ENCODE data around the gene MYDGF.
"Not testable (repeated sequence)": the region's sequence is repeated elsewhere in the genome, so short reads cannot be mapped to it uniquely, and the experiment has no call there.

The MYDGF gene

GRCh38 chr19:4669723-4670480 is at the start of gene MYDGF:
MYDGF (minus strand) TSS chr19:4670342; CDS start chr19:4670334, 8 bp downstream.
- DNase-seq = peak; percentile 93 to 95
- TF ChIP-seq POLR2A (IDR thresholded peaks at IDR 0.05; ENCODE audit: low read length) (peak; percentile 35), GATA1 (IDR thresholded peaks at IDR 0.05; ENCODE audit: low read depth, low read length) (no peak)

DNA sequence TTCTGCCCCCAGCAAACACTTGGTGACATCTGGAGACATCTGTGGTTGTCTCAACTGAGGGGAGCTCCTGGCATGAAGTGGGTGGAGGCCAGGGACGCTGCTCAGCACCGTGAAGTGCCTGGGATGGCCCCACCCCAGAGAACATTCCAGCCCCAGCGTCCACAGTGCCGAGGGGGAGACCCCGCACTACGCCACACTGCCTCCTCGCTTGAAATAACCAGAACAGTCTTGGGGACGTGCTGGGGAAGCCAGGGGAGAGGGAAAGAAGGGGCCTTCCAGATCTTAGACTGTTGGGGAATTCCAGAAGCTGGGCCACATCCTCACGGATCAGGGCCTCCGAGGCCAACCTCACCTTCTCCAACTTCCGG is 49.3 kb upstream of the MYDGF start:
- no peak for DNase-seq
- TF ChIP-seq POLR2A (IDR thresholded peaks at IDR 0.05; ENCODE audit: low read length) (no peak), GATA1 (IDR thresholded peaks at IDR 0.05; ENCODE audit: low read depth, low read length) (no peak)

DNA sequence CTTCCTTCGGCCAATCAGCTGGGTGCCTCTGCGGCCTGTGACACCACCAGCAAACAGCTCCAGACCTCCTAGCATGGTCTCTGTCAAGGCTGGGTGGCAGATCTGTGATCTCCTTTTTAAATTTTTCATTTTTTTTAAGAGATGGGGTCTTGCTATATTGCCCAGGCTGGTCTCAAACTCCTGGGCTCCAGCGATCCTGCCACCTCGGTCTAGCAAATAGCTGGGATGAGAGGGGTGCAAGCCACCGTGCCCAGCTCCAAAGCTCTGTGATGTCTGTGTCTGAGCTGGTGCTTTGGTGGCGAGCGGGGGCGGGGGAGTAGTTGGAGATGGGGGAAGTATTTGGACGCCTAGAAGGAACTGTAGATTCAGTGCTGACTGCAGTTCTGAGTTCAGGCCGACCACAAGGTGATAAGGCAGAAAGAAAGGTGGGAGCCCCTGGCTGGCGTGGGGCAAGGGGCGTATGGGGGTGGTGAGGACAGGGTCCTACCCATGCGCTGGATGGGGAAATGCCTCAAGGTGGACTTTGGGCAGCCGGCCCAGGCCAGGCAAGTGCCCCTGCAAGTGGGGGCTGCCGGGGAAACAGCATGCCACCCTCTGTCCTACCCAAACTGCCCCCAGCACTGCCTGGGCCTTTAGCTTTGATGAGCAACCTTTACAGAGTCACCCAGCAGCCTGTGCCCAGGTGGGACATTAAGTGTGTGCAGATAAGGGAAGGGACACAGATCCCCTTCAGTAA is 48.0 kb upstream of the MYDGF start:
- TF ChIP-seq POLR2A (IDR thresholded peaks at IDR 0.05; ENCODE audit: low read length) (no peak), GATA1 (IDR thresholded peaks at IDR 0.05; ENCODE audit: low read depth, low read length) (no peak)
- no peak for DNase-seq

GRCh38 chr19:4717191-4717965 is 47.2 kb upstream of the MYDGF start:
- DNase-seq = no peak
- TF ChIP-seq GATA1 (IDR thresholded peaks at IDR 0.05; ENCODE audit: low read depth, low read length) (no peak), POLR2A (IDR thresholded peaks at IDR 0.05; ENCODE audit: low read length) (no peak)

GRCh38 chr19:4715529-4716221 is 45.5 kb upstream of the MYDGF start:
- TF ChIP-seq GATA1 (IDR thresholded peaks at IDR 0.05; ENCODE audit: low read depth, low read length) = no peak
- no peak for TF ChIP-seq POLR2A (IDR thresholded peaks at IDR 0.05; ENCODE audit: low read length)
- no peak for DNase-seq

DNA sequence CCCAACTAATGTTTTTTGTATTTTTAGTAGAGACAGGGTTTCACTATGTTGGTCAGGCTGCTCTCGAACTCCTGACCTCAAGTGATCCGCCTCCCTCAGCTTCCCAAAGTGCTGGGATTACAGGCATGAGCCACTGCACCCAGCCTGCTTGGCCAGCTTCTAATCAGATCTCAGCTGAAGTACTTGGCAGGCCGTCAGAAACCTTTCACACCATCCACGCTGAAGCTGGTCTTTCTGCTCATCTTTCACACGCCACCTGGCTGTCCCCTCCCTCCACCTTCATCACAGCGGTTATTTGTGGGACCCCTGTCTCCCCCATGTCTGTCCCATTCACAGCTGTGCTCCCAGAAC is 45.0 kb upstream of the MYDGF start:
- DNase-seq = not testable (repeated sequence)

DNA sequence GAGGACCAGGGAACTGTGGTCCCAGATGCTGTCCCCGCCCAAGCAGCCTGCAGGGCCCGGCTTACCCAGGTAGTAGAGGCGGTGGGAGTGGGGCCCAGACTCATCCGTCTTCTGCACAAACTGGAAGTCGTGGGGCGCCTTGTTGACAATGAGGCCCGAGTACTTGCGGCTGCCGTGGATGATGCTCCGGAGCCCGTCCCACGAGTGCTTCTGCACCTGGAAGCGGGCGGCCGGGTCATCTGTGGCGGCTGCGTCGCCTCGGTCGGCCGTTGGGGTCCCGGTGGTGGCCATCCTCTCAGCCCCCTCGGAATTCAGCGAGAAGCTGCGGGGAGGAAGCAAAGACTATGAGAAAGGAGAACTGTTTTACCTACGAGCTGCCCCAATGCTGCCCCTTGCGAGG is 43.9 kb upstream of the MYDGF start:
- DNase-seq = no peak
- no peak for TF ChIP-seq POLR2A (IDR thresholded peaks at IDR 0.05; ENCODE audit: low read length)
- no peak for TF ChIP-seq GATA1 (IDR thresholded peaks at IDR 0.05; ENCODE audit: low read depth, low read length)

GRCh38 chr19:4713384-4713951 is 43.3 kb upstream of the MYDGF start:
- DNase-seq = no peak
- TF ChIP-seq GATA1 (IDR thresholded peaks at IDR 0.05; ENCODE audit: low read depth, low read length) (no peak), POLR2A (IDR thresholded peaks at IDR 0.05; ENCODE audit: low read length) (no peak)

DNA sequence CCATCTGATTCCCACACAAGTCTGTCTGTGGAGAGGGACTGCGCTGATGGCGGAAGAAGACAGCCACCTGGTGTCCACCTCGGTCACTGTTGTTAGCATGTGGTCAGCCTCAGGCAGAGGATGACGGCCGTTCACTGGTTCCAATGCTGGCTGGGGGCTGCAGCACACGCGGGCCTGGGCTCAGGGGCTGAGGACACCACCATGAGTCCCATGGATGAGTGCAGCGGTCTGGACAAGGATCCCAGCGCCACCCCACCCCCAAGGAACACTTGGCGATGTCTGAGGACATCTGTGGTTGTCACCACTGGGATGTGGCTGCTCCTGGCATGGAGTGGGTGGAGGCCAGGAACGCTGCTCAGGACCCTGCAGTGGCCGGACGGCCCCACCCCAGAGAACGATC is 42.6 kb upstream of the MYDGF start:
- TF ChIP-seq POLR2A (IDR thresholded peaks at IDR 0.05; ENCODE audit: low read length) (no peak), GATA1 (IDR thresholded peaks at IDR 0.05; ENCODE audit: low read depth, low read length) (no peak)
- DNase-seq = no peak

- TF ChIP-seq GATA1 (IDR thresholded peaks at IDR 0.05; ENCODE audit: low read depth, low read length) (no peak), POLR2A (IDR thresholded peaks at IDR 0.05; ENCODE audit: low read length) (no peak)
- DNase-seq = peak in 1 of 2 experiments; percentile 35
Measured at GRCh38 chr19:4711211-4711610, 41.1 kb upstream of the MYDGF start.

DNA sequence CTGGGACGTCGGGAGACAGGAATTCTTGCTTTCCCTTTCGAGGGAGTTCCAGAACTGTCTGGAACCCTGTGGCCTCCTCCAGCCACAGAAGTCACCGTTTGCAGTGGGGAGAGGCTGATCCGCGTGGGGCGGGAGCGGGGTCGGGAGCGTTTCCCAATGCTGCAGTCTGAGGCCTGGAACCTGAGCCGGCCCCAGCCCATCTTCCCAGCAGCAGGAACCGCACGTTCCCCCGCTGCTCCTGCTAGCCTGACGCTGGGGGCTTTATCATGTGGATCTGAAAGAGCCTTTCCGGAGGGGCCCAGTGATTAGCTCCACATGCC is 40.1 kb upstream of the MYDGF start:
- DNase-seq = no peak
- TF ChIP-seq POLR2A (IDR thresholded peaks at IDR 0.05; ENCODE audit: low read length) = no peak
- no peak for TF ChIP-seq GATA1 (IDR thresholded peaks at IDR 0.05; ENCODE audit: low read depth, low read length)

DNA sequence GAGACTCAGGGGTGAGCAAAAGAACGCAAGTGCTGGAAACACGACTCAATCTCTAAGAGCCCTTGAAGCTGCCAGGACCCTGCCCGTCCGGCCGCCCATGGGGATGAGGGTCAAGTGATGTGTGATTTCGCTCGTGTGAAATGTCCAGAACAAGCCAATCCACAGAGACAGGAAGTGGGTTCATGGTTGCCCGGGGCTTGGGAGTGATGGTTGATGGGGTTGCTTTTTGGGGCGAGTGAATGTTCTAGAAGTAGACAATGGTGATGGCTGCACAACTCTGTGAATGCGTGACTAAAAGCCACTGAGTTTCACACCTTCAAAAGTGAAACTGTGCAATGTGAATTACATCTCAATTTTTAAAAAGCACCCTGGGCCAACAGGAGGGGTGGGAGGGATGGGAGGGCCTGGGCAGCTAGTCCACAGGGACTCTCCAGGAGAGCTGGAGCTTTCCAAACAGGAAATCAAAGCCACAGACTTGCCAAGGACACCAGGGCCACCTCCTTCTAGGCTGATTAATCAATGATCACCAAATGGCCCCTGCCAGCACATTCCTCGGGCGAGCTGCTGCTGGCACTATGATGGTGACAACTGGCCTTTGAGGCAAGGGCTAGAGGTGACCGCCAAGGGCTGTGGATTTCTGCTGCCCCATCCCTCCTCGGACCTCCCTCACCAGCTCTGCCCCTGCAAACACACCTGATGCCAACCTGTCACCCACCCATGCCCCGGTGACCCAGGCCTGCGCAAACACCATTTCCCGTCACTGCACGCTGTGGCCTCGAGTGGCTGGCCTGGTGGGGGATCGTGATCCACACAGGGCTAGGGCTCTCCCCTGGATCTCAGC is 39.5 kb upstream of the MYDGF start:
- DNase-seq = no peak
- no peak for TF ChIP-seq POLR2A (IDR thresholded peaks at IDR 0.05; ENCODE audit: low read length)
- no peak for TF ChIP-seq GATA1 (IDR thresholded peaks at IDR 0.05; ENCODE audit: low read depth, low read length)
